ENCODE measurements around the gene TECPR2.
"Not testable (repeated sequence)": the region's sequence is repeated elsewhere in the genome, so short reads cannot be mapped to it uniquely, and the experiment has no call there.

The TECPR2 gene

DNA sequence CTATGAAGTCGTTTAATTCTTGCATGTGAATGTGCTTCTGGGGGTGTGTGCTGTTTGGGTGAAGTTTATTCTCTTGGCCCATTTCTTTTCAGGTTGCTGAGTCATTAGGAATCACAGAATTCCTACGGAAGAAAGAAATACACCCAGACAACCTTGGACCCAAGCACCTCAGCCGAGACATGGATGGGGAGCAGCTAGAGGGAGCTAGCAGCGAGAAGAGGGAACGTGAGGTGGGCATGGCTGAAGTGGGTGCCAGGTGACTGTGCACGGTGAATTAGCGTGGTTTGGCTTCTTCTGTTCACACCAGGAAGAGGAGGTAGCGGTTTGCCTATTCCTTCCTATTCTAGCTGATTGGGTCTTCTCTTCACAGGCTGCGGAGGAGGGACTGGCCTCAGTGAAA, 24.0 kb upstream of the TECPR2 start:
- no peaks in the 10 kb centered on the region for H3K27me3 ChIP-seq (ENCODE audit: control insufficient read depth, insufficient read depth, low read length)
- no peaks in the 10 kb centered on the region for H3K4me1 ChIP-seq (ENCODE audit: control insufficient read depth, insufficient read depth, low read length)
- H3K36me3 ChIP-seq (ENCODE audit: insufficient read depth, low read length): peaks cover 46% of the 10 kb centered on the region

GRCh38 chr14:102341566-102341965, 21.2 kb upstream of the TECPR2 start:
- Histone ChIP-seq H3K4me3 (ENCODE audit: low read length) (no peak overlapping the region), H3K4me2 (ENCODE audit: low read length) (no peak overlapping the region), H3K27me3 (ENCODE audit: control insufficient read depth, insufficient read depth, low read length) (no peaks in the 10 kb centered on the region), H3K9me3 (replicated peaks; ENCODE audit: low read length) (no peaks in the 10 kb centered on the region), H3K4me1 (ENCODE audit: control insufficient read depth, insufficient read depth, low read length) (no peaks in the 10 kb centered on the region), H3K9ac (ENCODE audit: low read depth, low read length) (no peak overlapping the region), H3K36me3 (ENCODE audit: insufficient read depth, low read length) (peaks cover 52% of the 10 kb centered on the region)

More for the DNA sequence above, 24.0 kb upstream of the TECPR2 start:
- H3K9ac ChIP-seq (ENCODE audit: low read depth, low read length): no peak overlapping the region
- no peak overlapping the region for H3K4me3 ChIP-seq (ENCODE audit: low read length)
- no peak overlapping the region for H3K4me2 ChIP-seq (ENCODE audit: low read length)
- no peaks in the 10 kb centered on the region for H3K9me3 ChIP-seq (replicated peaks; ENCODE audit: low read length)

- Histone ChIP-seq H3K4me1 (ENCODE audit: control insufficient read depth, insufficient read depth, low read length) (no peaks in the 10 kb centered on the region), H3K9ac (ENCODE audit: low read depth, low read length) (no peak overlapping the region), H3K36me3 (ENCODE audit: insufficient read depth, low read length) (peaks cover 53% of the 10 kb centered on the region), H3K4me2 (ENCODE audit: low read length) (no peak overlapping the region), H3K4me3 (ENCODE audit: low read length) (no peak overlapping the region), H3K9me3 (replicated peaks; ENCODE audit: low read length) (no peaks in the 10 kb centered on the region), H3K27me3 (ENCODE audit: control insufficient read depth, insufficient read depth, low read length) (no peaks in the 10 kb centered on the region)
These were observed 20.5 kb upstream of the TECPR2 start for GRCh38 chr14:102342238-102342637.

- H3K36me3 ChIP-seq (ENCODE audit: insufficient read depth, low read length): peaks cover 56% of the 10 kb centered on the region
- H3K4me1 ChIP-seq (ENCODE audit: control insufficient read depth, insufficient read depth, low read length): no peaks in the 10 kb centered on the region
- no peak overlapping the region for H3K4me3 ChIP-seq (ENCODE audit: low read length)
- H3K9me3 ChIP-seq (replicated peaks; ENCODE audit: low read length): no peaks in the 10 kb centered on the region
- H3K27me3 ChIP-seq (ENCODE audit: control insufficient read depth, insufficient read depth, low read length): no peaks in the 10 kb centered on the region
- H3K9ac ChIP-seq (ENCODE audit: low read depth, low read length): no peak overlapping the region
- H3K4me2 ChIP-seq (ENCODE audit: low read length): no peak overlapping the region
These were observed 18.7 kb upstream of the TECPR2 start for GRCh38 chr14:102344084-102344483.

- Histone ChIP-seq H3K4me1 (ENCODE audit: control insufficient read depth, insufficient read depth, low read length) (no peaks in the 10 kb centered on the region), H3K9me3 (replicated peaks; ENCODE audit: low read length) (no peaks in the 10 kb centered on the region), H3K36me3 (ENCODE audit: insufficient read depth, low read length) (peaks cover 56% of the 10 kb centered on the region), H3K4me2 (ENCODE audit: low read length) (no peak overlapping the region), H3K27me3 (ENCODE audit: control insufficient read depth, insufficient read depth, low read length) (no peaks in the 10 kb centered on the region), H3K9ac (ENCODE audit: low read depth, low read length) (no peak overlapping the region), H3K4me3 (ENCODE audit: low read length) (no peak overlapping the region)
These were observed 18.3 kb upstream of the TECPR2 start for GRCh38 chr14:102344485-102344884.

- H3K4me2 ChIP-seq (ENCODE audit: low read length): no peak overlapping the region
- no peak overlapping the region for H3K9ac ChIP-seq (ENCODE audit: low read depth, low read length)
- H3K4me1 ChIP-seq (ENCODE audit: control insufficient read depth, insufficient read depth, low read length): no peaks in the 10 kb centered on the region
- H3K27me3 ChIP-seq (ENCODE audit: control insufficient read depth, insufficient read depth, low read length): no peaks in the 10 kb centered on the region
- peaks cover 56% of the 10 kb centered on the region for H3K36me3 ChIP-seq (ENCODE audit: insufficient read depth, low read length)
- no peak overlapping the region for H3K4me3 ChIP-seq (ENCODE audit: low read length)
- H3K9me3 ChIP-seq (replicated peaks; ENCODE audit: low read length): no peaks in the 10 kb centered on the region
These were observed 17.5 kb upstream of the TECPR2 start for GRCh38 chr14:102345232-102345631.

GRCh38 chr14:102346645-102347044, 16.1 kb upstream of the TECPR2 start:
- H3K9ac ChIP-seq (ENCODE audit: low read depth, low read length): no peak overlapping the region
- no peaks in the 10 kb centered on the region for H3K27me3 ChIP-seq (ENCODE audit: control insufficient read depth, insufficient read depth, low read length)
- H3K4me1 ChIP-seq (ENCODE audit: control insufficient read depth, insufficient read depth, low read length): no peaks in the 10 kb centered on the region
- no peak overlapping the region for H3K4me2 ChIP-seq (ENCODE audit: low read length)
- H3K4me3 ChIP-seq (ENCODE audit: low read length): no peak overlapping the region
- H3K36me3 ChIP-seq (ENCODE audit: insufficient read depth, low read length): peaks cover 50% of the 10 kb centered on the region
- H3K9me3 ChIP-seq (replicated peaks; ENCODE audit: low read length): no peaks in the 10 kb centered on the region

DNA sequence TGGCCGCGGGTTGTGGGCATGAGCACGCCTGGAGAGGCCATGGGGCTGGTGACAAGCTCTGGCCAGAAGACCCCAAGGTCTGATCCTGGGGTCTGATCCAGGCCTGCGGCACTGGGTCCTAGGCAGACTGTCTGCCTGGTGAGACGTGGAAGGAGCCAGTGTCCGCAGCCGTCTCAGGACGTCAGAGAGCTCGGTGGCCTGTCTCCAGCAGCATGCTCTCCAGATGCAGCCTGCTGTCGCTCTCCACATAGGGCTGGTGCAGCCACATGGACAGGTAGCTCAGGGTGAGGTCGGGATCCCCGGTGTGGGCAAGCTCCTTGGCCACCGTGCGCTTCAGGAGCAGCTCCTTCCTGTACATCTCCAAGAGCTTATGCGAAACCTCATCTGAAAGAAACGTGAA, 14.4 kb upstream of the TECPR2 start:
- H3K9me3 ChIP-seq (replicated peaks; ENCODE audit: low read length): no peaks in the 10 kb centered on the region

GRCh38 chr14:102351023-102351422, 11.7 kb upstream of the TECPR2 start:
- Histone ChIP-seq H3K36me3 (ENCODE audit: insufficient read depth, low read length) (peaks cover 43% of the 10 kb centered on the region), H3K4me3 (ENCODE audit: low read length) (no peak overlapping the region), H3K9ac (ENCODE audit: low read depth, low read length) (no peak overlapping the region), H3K27me3 (ENCODE audit: control insufficient read depth, insufficient read depth, low read length) (no peaks in the 10 kb centered on the region), H3K9me3 (replicated peaks; ENCODE audit: low read length) (no peaks in the 10 kb centered on the region), H3K4me2 (ENCODE audit: low read length) (no peak overlapping the region), H3K4me1 (ENCODE audit: control insufficient read depth, insufficient read depth, low read length) (no peaks in the 10 kb centered on the region)

More for the DNA sequence above, 14.4 kb upstream of the TECPR2 start:
- no peaks in the 10 kb centered on the region for H3K27me3 ChIP-seq (ENCODE audit: control insufficient read depth, insufficient read depth, low read length)
- no peaks in the 10 kb centered on the region for H3K4me1 ChIP-seq (ENCODE audit: control insufficient read depth, insufficient read depth, low read length)
- H3K9ac ChIP-seq (ENCODE audit: low read depth, low read length): no peak overlapping the region
- no peak overlapping the region for H3K4me2 ChIP-seq (ENCODE audit: low read length)
- H3K36me3 ChIP-seq (ENCODE audit: insufficient read depth, low read length): peaks cover 47% of the 10 kb centered on the region
- no peak overlapping the region for H3K4me3 ChIP-seq (ENCODE audit: low read length)

- H3K4me3 ChIP-seq (ENCODE audit: low read length); H3K9me3 ChIP-seq (replicated peaks; ENCODE audit: low read length); H3K4me1 ChIP-seq (ENCODE audit: control insufficient read depth, insufficient read depth, low read length); H3K27me3 ChIP-seq (ENCODE audit: control insufficient read depth, insufficient read depth, low read length); H3K9ac ChIP-seq (ENCODE audit: low read depth, low read length); H3K4me2 ChIP-seq (ENCODE audit: low read length): not testable (repeated sequence)
- H3K36me3 ChIP-seq (ENCODE audit: insufficient read depth, low read length): peaks cover 49% of the 10 kb centered on the region
These were observed 11.1 kb upstream of the TECPR2 start for GRCh38 chr14:102351593-102351992.

- Histone ChIP-seq H3K4me2 (ENCODE audit: low read length) (no peak overlapping the region), H3K27me3 (ENCODE audit: control insufficient read depth, insufficient read depth, low read length) (no peaks in the 10 kb centered on the region), H3K9ac (ENCODE audit: low read depth, low read length) (no peak overlapping the region), H3K4me1 (ENCODE audit: control insufficient read depth, insufficient read depth, low read length) (no peaks in the 10 kb centered on the region), H3K36me3 (ENCODE audit: insufficient read depth, low read length) (peaks cover 48% of the 10 kb centered on the region), H3K9me3 (replicated peaks; ENCODE audit: low read length) (no peaks in the 10 kb centered on the region), H3K4me3 (ENCODE audit: low read length) (no peak overlapping the region)
These were observed 10.5 kb upstream of the TECPR2 start for GRCh38 chr14:102352213-102352612.

- Histone ChIP-seq H3K36me3 (ENCODE audit: insufficient read depth, low read length) (peaks cover 50% of the 10 kb centered on the region), H3K4me2 (ENCODE audit: low read length) (no peak overlapping the region), H3K9ac (ENCODE audit: low read depth, low read length) (no peak overlapping the region), H3K4me3 (ENCODE audit: low read length) (no peak overlapping the region), H3K4me1 (ENCODE audit: control insufficient read depth, insufficient read depth, low read length) (no peaks in the 10 kb centered on the region), H3K27me3 (ENCODE audit: control insufficient read depth, insufficient read depth, low read length) (no peaks in the 10 kb centered on the region), H3K9me3 (replicated peaks; ENCODE audit: low read length) (no peaks in the 10 kb centered on the region)
These were observed 9.6 kb upstream of the TECPR2 start for GRCh38 chr14:102353126-102353619.

Data from skeletal muscle satellite cell (primary cell).